Thoracic aorta (tissue), 2 donors: ENCODE measurements around the gene TCFL5. TPM values are rescaled to one million over a fixed set of nuclear protein-coding genes. Genes with fewer than 3 reads are reported as not detected.

Source experiments
- ATAC-seq: fragments of 150-250 bp; one replicate; pipeline ENCODE4 v1.8.0; 2017; ENCODE audit warnings: low read depth; ENCODE audit not compliant: insufficient number of reproducible peaks, low FRiP score
- DNase-seq: peaks from one replicate; pipeline ENCODE4 v3.0.0-alpha.2; 2020; ENCODE audit warnings: low spot score
- H3K27ac ChIP-seq, 2 donors: fragments of 200-600 bp; sonication (generic); 1 replicate in 1 of 2; 2 replicates in 1 of 2; pipeline ENCODE4 v1.5.1; 2016; ENCODE audit warnings: mild to moderate bottlenecking in 2 of 2, moderate library complexity in 2 of 2
- H3K27me3 ChIP-seq: fragments of 200-600 bp; sonication (generic); replicated peaks from 2 replicates; pipeline ENCODE4 v1.6.0; 2016; ENCODE audit warnings: mild to moderate bottlenecking; ENCODE audit not compliant: insufficient read depth
- H3K36me3 ChIP-seq: fragments of 200-600 bp; sonication (generic); one replicate; pipeline ENCODE4 v1.5.1; 2016
- H3K4me1 ChIP-seq, 2 donors: fragments of 200-600 bp; sonication (generic); 1 replicate in 1 of 2; 2 replicates in 1 of 2; pipeline versions ENCODE4 v1.5.1 to v1.6.0; 2016; ENCODE audit warnings: low read depth in 2 of 2, mild to moderate bottlenecking in 1 of 2; ENCODE audit not compliant: control insufficient read depth in 1 of 2
- H3K4me3 ChIP-seq: fragments of 200-600 bp; sonication (generic); 2 replicates; pipeline ENCODE4 v1.5.1; 2016; ENCODE audit warnings: mild to moderate bottlenecking
- H3K9me3 ChIP-seq: fragments of 200-600 bp; sonication (generic); 2 replicates; pipeline ENCODE4 v1.5.1; 2016
- total RNA-seq, 2 donors: library from RNA; depleted of rRNA; stranded (reverse); fragments of >200 nt; gene quantifications; one replicate each; pipeline versions ENCODE4 v1.1.0 to v1.2.3, GENCODE V29; 2016
- TF ChIP-seq, protein P1 (sequence below): fragments of 200-600 bp; sonication (generic); IDR thresholded peaks from one replicate; pipeline ENCODE4 v1.5.1; 2019; ENCODE audit warnings: antibody characterized with exemption

The TCFL5 gene
- total RNA-seq, 2 donors from 2014 or later = 3.8 to 6.2 TPM

DNA sequence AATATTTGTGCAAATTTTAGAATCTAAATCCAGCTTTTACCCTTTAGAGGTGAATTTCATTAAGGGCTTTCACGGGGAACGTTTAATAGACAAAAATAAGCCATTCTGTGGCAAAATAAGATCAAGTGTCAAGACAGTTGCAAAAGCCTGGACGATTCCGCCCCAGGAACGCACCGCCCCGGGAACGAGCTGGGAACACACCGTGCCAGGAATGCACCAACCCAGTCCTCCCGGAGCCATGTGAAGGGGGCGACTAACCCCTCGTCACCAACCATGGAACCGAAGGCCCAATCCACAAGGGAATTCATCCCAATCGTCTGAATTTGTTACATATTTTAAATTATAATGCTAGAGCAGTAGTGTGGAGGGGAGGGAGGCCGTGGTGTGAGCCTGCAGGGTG, 20.8 kb upstream of the TCFL5 start:
- Histone ChIP-seq H3K4me3 (no peak overlapping the region), H3K27me3 (no peaks in the 10 kb centered on the region), H3K36me3 (peaks cover 19% of the 10 kb centered on the region), H3K27ac (no peak overlapping the region), H3K9me3 (no peaks in the 10 kb centered on the region), H3K4me1 (peaks cover under 1 to 2% of the 10 kb centered on the region in 2 donors)
- ATAC-seq = no peak
- TF ChIP-seq, protein P1, sequence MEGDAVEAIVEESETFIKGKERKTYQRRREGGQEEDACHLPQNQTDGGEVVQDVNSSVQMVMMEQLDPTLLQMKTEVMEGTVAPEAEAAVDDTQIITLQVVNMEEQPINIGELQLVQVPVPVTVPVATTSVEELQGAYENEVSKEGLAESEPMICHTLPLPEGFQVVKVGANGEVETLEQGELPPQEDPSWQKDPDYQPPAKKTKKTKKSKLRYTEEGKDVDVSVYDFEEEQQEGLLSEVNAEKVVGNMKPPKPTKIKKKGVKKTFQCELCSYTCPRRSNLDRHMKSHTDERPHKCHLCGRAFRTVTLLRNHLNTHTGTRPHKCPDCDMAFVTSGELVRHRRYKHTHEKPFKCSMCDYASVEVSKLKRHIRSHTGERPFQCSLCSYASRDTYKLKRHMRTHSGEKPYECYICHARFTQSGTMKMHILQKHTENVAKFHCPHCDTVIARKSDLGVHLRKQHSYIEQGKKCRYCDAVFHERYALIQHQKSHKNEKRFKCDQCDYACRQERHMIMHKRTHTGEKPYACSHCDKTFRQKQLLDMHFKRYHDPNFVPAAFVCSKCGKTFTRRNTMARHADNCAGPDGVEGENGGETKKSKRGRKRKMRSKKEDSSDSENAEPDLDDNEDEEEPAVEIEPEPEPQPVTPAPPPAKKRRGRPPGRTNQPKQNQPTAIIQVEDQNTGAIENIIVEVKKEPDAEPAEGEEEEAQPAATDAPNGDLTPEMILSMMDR = no peak
- DNase-seq = no peak

DNA sequence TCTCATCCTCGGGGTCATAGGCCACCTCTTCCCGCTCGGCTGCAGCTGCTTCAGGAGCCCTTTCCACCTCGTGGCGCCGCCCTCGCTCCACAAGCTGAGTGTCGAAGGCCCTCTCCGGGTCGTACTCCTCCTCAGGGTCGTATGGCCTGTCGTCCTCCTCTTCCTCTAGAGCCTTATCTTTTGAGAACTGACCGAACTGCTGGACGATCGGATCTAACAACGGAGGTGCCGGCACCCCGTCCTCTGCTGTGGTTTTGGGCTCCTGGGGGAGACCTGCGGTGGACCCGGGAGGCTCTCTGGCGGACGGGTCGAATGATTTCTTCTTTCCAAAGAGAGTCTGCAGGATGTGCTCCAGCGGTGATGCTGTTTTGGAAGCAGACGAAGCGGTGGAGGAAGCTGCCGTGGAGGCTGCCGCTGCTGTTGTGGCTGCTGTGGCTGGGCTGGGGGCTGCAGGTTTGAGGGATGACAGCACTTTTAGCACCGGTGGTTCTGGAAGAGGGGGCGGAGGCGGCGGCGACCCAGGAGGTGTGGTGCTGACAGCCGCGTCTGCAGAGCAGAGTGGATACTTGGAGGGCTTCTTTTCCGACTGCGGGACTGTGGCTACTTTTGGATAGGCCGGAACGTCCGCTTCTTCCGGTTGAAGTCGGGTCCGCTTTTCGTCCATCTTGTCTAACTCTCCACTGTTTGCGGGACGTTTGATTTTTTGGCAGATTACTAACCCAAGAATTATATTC, 20.2 kb upstream of the TCFL5 start:
- Histone ChIP-seq H3K9me3 (no peaks in the 10 kb centered on the region), H3K27ac (no peak overlapping the region), H3K4me3 (no peak overlapping the region), H3K36me3 (peaks cover 16% of the 10 kb centered on the region), H3K27me3 (no peaks in the 10 kb centered on the region), H3K4me1 (peaks cover 4 to 8% of the 10 kb centered on the region in 2 donors)
- TF ChIP-seq, protein P1 = no peak
- DNase-seq = no peak
- ATAC-seq = no peak

DNA sequence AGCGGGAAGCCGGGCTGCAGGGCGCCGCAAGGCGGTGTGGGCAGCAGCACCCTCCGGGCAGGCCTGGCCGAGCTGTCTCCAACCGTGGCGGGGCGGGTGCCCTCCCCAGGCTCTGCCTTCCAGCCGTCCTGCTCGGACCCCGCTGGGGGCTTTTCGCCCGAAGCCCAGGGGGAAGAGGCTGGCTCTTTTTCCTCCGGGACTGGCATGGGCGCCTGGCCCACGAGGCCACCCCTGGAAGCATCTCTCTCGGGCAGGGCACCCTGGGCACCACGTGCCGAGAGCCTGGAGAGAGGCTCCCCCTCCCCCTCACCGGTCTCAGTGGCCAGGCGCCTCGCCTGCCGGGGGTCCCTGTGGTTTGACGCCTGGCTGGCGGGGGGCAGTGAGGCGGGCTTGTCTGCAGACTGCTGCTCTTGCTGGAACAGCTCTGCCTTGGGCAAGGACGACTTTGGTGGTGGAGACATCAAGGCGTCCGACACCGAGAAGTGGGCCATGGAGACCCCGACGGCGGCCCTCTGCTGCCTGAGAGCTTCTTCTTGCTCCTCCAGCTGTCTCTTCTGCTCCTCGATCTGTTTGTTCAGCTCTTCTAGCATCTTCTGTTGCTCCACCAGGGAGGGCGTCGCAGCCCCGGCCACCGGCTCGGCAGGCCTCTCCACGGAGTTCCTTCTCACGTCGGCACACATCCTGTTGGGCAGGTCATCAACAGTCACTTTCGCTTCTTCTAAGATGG, 19.5 kb upstream of the TCFL5 start:
- no peaks in the 10 kb centered on the region for H3K9me3 ChIP-seq
- H3K36me3 ChIP-seq = peaks cover 14% of the 10 kb centered on the region
- no peaks in the 10 kb centered on the region for H3K27me3 ChIP-seq
- DNase-seq (no peak), ATAC-seq (no peak)
- TF ChIP-seq, protein P1 = no peak
- no peak overlapping the region for H3K4me3 ChIP-seq
- no peak overlapping the region for H3K27ac ChIP-seq
- H3K4me1 ChIP-seq = peaks cover 4 to 16% of the 10 kb centered on the region in 2 donors

DNA sequence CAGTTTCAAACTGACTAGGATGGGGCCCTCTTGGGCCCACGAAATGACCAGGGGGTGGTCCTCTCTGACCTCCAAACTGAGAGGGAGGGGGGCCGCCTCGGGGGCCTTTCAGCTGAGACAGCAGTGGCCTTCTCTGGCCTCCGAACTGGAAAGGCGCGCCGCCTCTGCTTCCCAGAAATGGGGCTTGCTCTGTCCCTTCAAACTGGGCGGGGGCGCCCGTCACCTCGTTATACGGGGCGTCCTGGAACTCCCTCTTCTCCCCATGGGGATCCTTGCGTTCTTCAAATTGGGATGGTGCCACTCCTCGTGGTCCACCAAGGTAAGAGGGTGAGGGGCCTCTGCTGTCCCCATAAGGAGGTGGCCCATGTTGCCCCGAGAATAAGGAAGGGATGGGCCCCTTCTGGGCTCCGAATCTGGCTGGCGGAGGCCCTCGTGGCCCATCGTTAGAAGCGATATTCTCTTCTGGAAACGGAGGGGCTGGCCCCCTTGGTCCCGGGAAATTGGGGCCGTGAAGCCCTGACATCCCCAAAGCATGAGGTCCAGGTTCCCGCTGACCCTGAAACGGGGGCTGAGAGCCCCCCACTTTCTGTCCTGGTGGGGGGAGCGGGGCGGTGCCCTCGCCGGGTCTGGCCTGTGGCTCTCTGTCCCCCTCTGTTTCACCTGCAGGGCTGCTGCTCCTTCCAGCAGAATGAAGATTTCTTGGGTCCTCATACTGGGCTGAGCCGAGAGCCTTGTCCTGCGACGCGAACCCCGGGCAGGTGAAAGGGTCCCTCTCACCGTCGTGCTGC, 18.7 kb upstream of the TCFL5 start:
- Histone ChIP-seq H3K4me1 (peaks cover 7 to 23% of the 10 kb centered on the region in 2 donors), H3K27me3 (no peaks in the 10 kb centered on the region), H3K36me3 (peaks cover 14% of the 10 kb centered on the region), H3K4me3 (no peak overlapping the region), H3K9me3 (no peaks in the 10 kb centered on the region), H3K27ac (no peak overlapping the region)
- ATAC-seq (no peak), DNase-seq (no peak)
- TF ChIP-seq, protein P1 = no peak
